GM19043 (cell line): Measurements from ENCODE around the gene GABRB3.

Experiments used
- ATAC-seq: cut with Tn5 transposase; IDR thresholded peaks from one replicate; pipeline ENCODE4 v1.9.1; 2021; ENCODE audit warnings: low read depth; ENCODE audit not compliant: unreplicated experiment

Gene GABRB3

GRCh38 chr15:26635105-26635504 is 137.8 kb downstream of the GABRB3 start:
- no peak for ATAC-seq

GRCh38 chr15:26634319-26634718 is 138.5 kb downstream of the GABRB3 start:
- no peak for ATAC-seq

DNA sequence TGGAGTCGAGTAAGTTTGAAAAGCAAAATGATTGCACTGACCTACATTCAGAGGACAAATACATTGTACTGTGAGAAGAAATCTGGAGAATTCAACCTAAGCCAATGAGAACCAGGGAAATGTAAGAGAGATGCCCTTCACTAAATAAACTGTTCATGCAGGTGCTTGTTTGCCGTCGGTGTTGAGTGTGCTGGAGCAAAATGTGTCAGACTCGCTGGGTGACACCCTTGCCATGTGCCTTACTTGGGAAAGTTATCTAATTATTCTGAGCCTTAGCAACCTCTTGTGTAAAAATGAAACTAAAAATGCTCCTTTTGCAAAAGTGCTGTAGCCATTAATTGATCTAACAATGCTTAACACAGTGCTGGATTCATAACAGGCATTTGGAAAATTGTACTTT is 140.4 kb downstream of the GABRB3 start:
- no peak for ATAC-seq

DNA sequence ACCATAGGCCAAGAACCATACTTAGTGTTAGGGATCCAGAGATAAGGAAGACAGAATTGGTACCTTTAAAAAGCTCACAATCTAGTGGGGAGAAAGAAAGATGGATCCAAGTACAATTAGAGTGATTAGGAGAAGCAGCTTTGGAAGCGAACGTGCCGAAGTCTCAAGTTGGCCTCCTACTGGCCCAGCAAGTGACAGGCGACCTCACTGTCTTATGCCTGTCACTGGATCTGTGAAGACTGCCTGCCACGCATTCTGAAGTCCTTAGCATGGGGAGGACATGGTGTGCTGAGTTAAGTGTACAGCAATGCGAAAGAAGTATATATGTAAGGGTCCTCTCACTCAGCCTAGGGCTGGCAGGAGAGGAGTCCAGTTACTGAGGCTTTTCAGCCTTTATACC is 141.0 kb downstream of the GABRB3 start:
- no peak for ATAC-seq

DNA sequence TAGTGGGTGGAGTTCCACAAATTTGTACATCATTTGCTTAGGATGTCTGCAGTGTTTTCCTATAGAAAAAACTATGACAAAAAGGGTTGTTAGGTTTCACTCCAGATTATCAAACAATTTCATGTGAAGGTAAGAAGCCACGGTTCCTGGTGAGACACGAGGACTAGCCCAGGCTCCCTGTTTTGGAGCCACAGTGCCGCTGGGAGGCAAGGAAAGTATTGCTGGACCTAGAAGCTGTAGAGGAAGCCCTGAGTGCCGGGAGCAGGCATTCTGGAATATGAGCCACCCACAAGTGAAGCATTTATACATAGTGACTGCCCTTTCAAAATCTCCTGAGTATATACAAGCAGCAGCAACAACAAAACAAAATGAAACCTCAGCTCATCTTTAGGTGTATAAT is 142.0 kb downstream of the GABRB3 start:
- ATAC-seq: no peak

DNA sequence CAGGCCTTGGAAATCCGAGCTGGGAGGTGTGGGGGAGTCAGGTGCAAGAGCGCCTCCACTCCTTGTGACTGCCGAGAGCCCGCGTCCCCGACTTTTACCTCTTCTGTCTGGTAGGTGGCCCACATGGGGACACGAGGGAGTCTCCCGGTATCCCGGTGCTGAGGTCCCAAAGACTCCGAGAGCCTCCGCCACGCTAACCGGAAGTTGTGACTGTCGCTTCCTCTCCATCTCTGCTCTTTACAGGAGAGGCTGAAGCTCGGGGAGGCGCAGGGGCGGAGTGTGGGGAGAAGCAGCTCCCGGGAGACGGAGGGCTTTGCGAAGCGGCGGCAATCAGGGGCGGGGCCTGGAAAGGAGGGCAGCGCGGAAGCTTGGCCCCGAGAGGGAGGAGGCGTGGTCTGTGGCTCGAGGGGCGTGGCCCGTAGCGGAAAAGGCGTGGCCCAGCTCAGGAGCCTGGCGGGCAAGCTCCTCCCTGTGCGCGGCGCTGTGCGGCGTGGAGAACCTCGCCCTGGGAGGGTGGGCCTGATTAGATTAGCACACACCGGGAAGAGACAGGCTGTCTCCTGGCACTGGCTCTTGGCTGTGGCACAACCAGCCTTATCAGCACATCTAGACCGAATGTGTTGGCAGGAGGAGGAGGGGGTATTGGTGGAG is 143.9 kb downstream of the GABRB3 start:
- no peak for ATAC-seq

- no peak for ATAC-seq
Observed at GRCh38 chr15:26628071-26628470, 144.8 kb downstream of the GABRB3 start.

GRCh38 chr15:26624128-26624527 is 148.7 kb downstream of the GABRB3 start:
- no peak for ATAC-seq

- ATAC-seq: no peak
Observed at GRCh38 chr15:26623071-26623470, 149.8 kb downstream of the GABRB3 start.

DNA sequence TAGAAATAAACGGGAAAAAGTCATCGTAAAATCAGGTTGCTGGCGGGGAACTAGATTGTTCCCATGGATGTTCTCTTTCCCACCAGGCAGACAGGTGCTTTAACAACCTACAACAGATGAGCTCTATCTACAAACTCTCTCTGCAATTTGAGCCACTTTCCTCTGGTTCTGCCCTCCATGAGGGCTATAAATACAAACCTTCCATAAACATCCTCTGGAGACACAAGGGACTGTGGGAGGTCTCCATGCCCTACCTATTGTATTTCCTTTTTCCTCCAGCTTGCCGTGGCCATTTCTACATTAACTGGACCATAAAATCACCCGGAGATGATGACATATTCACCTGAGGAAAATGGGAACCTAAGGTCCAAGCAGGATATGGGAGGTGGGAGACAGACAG is 151.1 kb downstream of the GABRB3 start:
- ATAC-seq: no peak

GRCh38 chr15:26620528-26621458 is 152.1 kb downstream of the GABRB3 start:
- ATAC-seq: no peak

GRCh38 chr15:26615927-26616302 is 157.0 kb downstream of the GABRB3 start:
- no peak for ATAC-seq

DNA sequence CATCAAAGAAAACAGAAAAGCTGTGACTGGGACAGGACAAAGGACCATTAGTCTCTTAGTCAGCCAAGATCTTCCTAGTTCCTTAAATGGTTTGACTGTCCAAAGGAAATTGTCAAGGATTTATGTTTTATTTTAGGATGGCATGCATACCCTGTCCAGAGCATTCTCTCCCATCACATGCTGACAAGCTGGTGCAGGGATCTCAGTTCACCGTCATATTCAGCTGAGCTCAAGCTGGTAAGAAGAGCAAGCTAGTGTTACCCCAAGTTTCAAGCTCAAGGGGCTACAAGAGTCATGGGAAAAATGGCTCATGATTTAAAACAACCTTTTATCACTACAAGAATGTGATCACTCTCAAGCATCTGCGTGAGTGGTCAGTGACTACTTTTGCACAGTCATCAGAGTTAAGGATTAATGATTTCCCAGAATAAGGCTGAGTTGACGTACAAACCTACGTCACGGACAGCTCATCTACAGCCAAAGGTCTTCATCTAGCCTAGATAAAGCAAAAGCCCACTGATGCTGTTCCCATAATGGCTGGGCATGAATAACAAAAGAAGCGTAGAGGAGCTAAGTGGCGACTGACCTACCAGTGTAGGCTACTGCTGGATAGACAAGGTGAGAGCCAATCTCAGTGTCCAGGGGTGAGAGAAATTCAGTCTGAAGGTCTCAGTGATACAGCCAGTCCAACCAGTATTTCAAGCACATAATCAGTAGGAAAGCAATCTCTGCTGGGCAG is 157.5 kb downstream of the GABRB3 start:
- ATAC-seq: no peak

DNA sequence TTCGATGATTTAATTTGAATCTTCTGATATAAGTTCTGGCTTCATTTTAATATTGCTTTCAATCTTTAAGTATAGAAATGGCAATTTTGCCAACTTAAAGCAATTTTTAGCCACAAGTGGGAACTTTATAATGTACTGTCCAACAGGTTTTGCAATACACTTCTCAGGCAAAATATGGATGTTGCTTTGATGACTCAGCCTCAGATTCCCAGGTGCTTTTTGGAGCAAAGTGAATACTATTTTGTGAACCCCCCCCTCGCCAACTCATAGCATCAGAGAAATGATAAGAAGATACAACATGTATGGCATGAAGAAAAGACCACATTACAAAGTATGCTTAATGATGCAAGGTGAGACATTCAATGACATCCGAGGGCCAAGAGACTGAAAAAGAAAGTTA is 158.1 kb downstream of the GABRB3 start:
- no peak for ATAC-seq

DNA sequence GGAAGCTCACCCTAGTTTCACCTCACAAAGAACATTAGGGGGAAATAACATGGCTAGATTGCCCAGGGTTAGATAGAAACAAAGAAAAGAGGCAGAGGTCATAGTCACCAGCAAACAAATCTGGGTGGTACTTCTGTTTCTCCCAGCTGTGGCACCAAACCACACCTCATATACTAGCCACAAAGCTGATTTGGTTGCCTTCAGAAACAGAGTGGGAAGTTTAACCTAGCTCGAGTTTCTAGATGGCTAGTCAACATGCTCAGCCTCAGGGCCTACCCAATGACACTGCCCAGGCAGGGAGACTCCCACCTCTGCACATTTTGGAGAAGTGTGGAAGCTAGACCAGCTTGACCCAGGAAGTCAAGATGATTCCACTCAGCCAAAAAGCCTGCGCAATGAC is 174.2 kb downstream of the GABRB3 start:
- ATAC-seq: no peak

DNA sequence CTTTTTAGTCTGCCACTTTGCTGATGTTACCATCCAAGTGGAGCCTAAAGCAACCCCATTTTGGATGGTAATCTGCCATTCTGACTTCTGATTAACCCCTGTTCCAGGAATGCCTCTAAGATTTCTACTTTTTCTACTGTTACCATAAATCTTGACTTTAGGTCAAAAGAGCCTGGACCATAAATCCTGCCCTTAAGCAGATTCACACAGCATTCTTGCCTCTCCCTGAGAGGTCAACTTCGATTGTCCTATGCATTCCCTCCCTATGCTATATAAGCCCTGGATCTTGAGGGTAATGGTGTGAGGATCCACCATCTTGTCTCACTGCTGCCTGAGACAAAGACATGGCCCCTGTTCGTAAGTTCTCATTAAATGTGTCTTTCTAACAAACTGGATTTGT is 177.3 kb downstream of the GABRB3 start:
- ATAC-seq: no peak

GRCh38 chr15:26590676-26591075 is 182.2 kb downstream of the GABRB3 start:
- ATAC-seq: no peak

DNA sequence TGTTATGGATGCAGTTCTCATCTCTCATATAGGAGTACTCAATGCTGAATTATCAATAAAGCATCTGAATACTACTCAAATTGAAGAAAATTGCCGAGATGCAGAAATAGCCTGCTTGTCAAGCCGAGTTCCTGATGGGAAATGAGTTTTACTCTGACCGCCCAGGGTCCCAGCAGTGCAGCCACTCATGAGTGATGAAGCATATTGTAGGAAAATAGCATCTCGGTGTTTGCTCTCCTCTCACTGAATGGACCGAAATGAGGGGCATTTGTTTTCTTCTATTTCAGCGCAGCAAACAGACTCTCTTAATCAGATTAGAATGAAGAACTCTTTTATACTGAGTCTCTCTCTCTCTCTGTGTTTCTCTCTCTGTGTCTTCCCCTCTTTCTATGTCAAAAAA is 190.0 kb downstream of the GABRB3 start:
- no peak for ATAC-seq

DNA sequence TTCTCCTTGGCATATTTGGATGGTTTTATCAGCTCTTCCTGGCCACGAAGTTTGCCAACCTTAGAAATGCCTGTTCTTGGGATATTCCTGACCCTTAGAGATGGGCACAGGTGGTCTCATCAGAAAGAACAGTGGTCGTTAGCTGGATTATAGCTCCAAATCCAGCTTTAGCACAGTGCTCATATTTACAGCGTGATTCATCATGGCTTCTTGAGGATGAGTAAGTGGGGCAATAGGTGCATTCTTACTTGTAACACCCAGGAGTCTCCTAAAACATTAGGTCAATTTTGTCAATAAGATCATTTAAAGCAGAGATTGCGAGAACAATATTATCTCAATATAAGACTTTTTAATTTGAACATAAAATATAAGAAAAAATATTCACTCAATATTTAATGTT is 191.9 kb downstream of the GABRB3 start:
- ATAC-seq: no peak

GRCh38 chr15:26572602-26573350 is 200.1 kb downstream of the GABRB3 start:
- no peak for ATAC-seq

- no peak for ATAC-seq
Observed at GRCh38 chr15:26571346-26571745, 201.5 kb downstream of the GABRB3 start.
